T-helper 2 cell treated with Interferon-gamma antibody and Interleukin-4, amounts not matched to agents 5 μg/mL and 100 μg/mL, for 36 hours (primary cell): ENCODE data around the gene BTG4.
A peak's percentile ranks its signal among the peaks of the same experiment; 100 is the strongest.

ENCODE experiments used
- DNase-seq: peaks from one replicate; pipeline ENCODE4 v3.0.0; 2021; ENCODE audit warnings: low spot score
- H3K27ac Mint-ChIP-seq: one replicate; pipeline ENCODE4 v1.8.0; 2021; ENCODE audit warnings: mild to moderate bottlenecking, mixed read lengths
- H3K27me3 Mint-ChIP-seq: one replicate; pipeline ENCODE4 v1.8.0; 2021; ENCODE audit warnings: low read depth, mixed read lengths
- H3K36me3 Mint-ChIP-seq: one replicate; pipeline ENCODE4 v1.8.0; 2021; ENCODE audit warnings: low read depth, mixed read lengths
- H3K4me1 Mint-ChIP-seq: one replicate; pipeline ENCODE4 v1.8.0; 2021; ENCODE audit warnings: low read depth, mixed read lengths
- H3K4me3 Mint-ChIP-seq: one replicate; pipeline ENCODE4 v1.8.0; 2022; ENCODE audit warnings: mild to moderate bottlenecking, moderate library complexity, mixed read lengths
- H3K9me3 Mint-ChIP-seq: one replicate; pipeline ENCODE4 v1.8.0; 2021; ENCODE audit warnings: mixed read lengths

The BTG4 gene

GRCh38 chr11:111541254-111542061 lies 29.3 kb upstream of the BTG4 start:
- Mint-ChIP-seq H3K4me1 (peaks cover 22% of the 10 kb centered on the region), H3K27ac (no peak overlapping the region)
- no peak for DNase-seq

GRCh38 chr11:111540937-111541253 lies 28.7 kb upstream of the BTG4 start:
- no peaks in the 10 kb centered on the region for H3K36me3 Mint-ChIP-seq
- no peak overlapping the region for H3K27ac Mint-ChIP-seq
- H3K27me3 Mint-ChIP-seq = peaks cover 72% of the 10 kb centered on the region
- peaks cover 9% of the 10 kb centered on the region for H3K9me3 Mint-ChIP-seq
- peak overlapping the region; percentile 14 for H3K4me3 Mint-ChIP-seq
- peaks cover 22% of the 10 kb centered on the region for H3K4me1 Mint-ChIP-seq
- no peak for DNase-seq

More at GRCh38 chr11:111541254-111542061, 29.3 kb upstream of the BTG4 start:
- Mint-ChIP-seq H3K9me3 (peaks cover 9% of the 10 kb centered on the region), H3K4me3 (peak overlapping the region; percentile 76), H3K27me3 (peaks cover 68% of the 10 kb centered on the region), H3K36me3 (no peaks in the 10 kb centered on the region)

- peak within 1 kb of the TSS; percentile 76 for H3K4me3 Mint-ChIP-seq
- H3K27me3 Mint-ChIP-seq = peaks cover 76% of the 10 kb centered on the region
- no peaks in the 10 kb centered on the region for H3K36me3 Mint-ChIP-seq
- H3K4me1 Mint-ChIP-seq = peaks cover 22% of the 10 kb centered on the region
- H3K27ac Mint-ChIP-seq = peak within 1 kb of the TSS; percentile 70
- peak; percentile 35 for DNase-seq
- peaks cover 9% of the 10 kb centered on the region for H3K9me3 Mint-ChIP-seq
Measured at GRCh38 chr11:111540114-111540936, 28.1 kb upstream of the BTG4 start, which contains the start of gene LAYN. LAYN (plus strand) TSS chr11:111540720; CDS start chr11:111540844, 124 bp downstream.

- DNase-seq = peak; percentile 23
- peak overlapping the region; percentile 38 for H3K4me3 Mint-ChIP-seq
- peaks cover 9% of the 10 kb centered on the region for H3K9me3 Mint-ChIP-seq
- peaks cover 22% of the 10 kb centered on the region for H3K4me1 Mint-ChIP-seq
- H3K27me3 Mint-ChIP-seq = peaks cover 81% of the 10 kb centered on the region
- H3K36me3 Mint-ChIP-seq = no peaks in the 10 kb centered on the region
- peak overlapping the region; percentile 70 for H3K27ac Mint-ChIP-seq
Measured at GRCh38 chr11:111539426-111540113, 27.4 kb upstream of the BTG4 start.

GRCh38 chr11:111538407-111539114 lies 26.4 kb upstream of the BTG4 start:
- H3K4me1 Mint-ChIP-seq = peaks cover 22% of the 10 kb centered on the region
- H3K27me3 Mint-ChIP-seq = peaks cover 78% of the 10 kb centered on the region
- peak overlapping the region; percentile 23 for H3K4me3 Mint-ChIP-seq
- DNase-seq = no peak
- H3K9me3 Mint-ChIP-seq = peaks cover 9% of the 10 kb centered on the region
- H3K27ac Mint-ChIP-seq = peak overlapping the region; percentile 28
- no peaks in the 10 kb centered on the region for H3K36me3 Mint-ChIP-seq

- no peak for DNase-seq
- Mint-ChIP-seq H3K36me3 (no peaks in the 10 kb centered on the region), H3K9me3 (peaks cover 9% of the 10 kb centered on the region), H3K4me3 (no peak overlapping the region), H3K4me1 (peaks cover 19% of the 10 kb centered on the region), H3K27ac (no peak overlapping the region), H3K27me3 (peaks cover 67% of the 10 kb centered on the region)
Measured at GRCh38 chr11:111537336-111537860, 25.2 kb upstream of the BTG4 start.

- Mint-ChIP-seq H3K9me3 (peaks cover 9% of the 10 kb centered on the region), H3K4me3 (no peak overlapping the region), H3K4me1 (peaks cover 19% of the 10 kb centered on the region), H3K27me3 (peaks cover 54% of the 10 kb centered on the region), H3K27ac (no peak overlapping the region), H3K36me3 (no peaks in the 10 kb centered on the region)
- no peak for DNase-seq
Measured at GRCh38 chr11:111535281-111535680, 23.1 kb upstream of the BTG4 start.

- Mint-ChIP-seq H3K27me3 (peaks cover 27% of the 10 kb centered on the region), H3K27ac (no peak overlapping the region)
Measured at GRCh38 chr11:111532365-111532709, 20.2 kb upstream of the BTG4 start.

GRCh38 chr11:111531687-111532364 lies 19.6 kb upstream of the BTG4 start:
- Mint-ChIP-seq H3K27ac (peak overlapping the region; percentile 75), H3K27me3 (peaks cover 22% of the 10 kb centered on the region), H3K9me3 (no peaks in the 10 kb centered on the region), H3K4me1 (peaks cover 20% of the 10 kb centered on the region), H3K4me3 (no peak overlapping the region), H3K36me3 (no peaks in the 10 kb centered on the region)
- DNase-seq = peak; percentile 77

More at GRCh38 chr11:111532365-111532709, 20.2 kb upstream of the BTG4 start:
- Mint-ChIP-seq H3K9me3 (no peaks in the 10 kb centered on the region), H3K36me3 (no peaks in the 10 kb centered on the region), H3K4me1 (peaks cover 18% of the 10 kb centered on the region), H3K4me3 (no peak overlapping the region)
- no peak for DNase-seq

GRCh38 chr11:111531136-111531535 lies 18.9 kb upstream of the BTG4 start:
- peaks cover 25% of the 10 kb centered on the region for H3K4me1 Mint-ChIP-seq
- H3K27me3 Mint-ChIP-seq = peaks cover 17% of the 10 kb centered on the region
- H3K9me3 Mint-ChIP-seq = no peaks in the 10 kb centered on the region
- no peak for DNase-seq
- no peak overlapping the region for H3K4me3 Mint-ChIP-seq
- no peak overlapping the region for H3K27ac Mint-ChIP-seq
- H3K36me3 Mint-ChIP-seq = no peaks in the 10 kb centered on the region

- DNase-seq = no peak
- H3K4me3 Mint-ChIP-seq = no peak overlapping the region
- no peak overlapping the region for H3K27ac Mint-ChIP-seq
Measured at GRCh38 chr11:111530091-111530490, 17.9 kb upstream of the BTG4 start.

GRCh38 chr11:111528557-111528956 lies 16.4 kb upstream of the BTG4 start:
- DNase-seq = no peak
- peak overlapping the region; percentile 39 for H3K27ac Mint-ChIP-seq
- H3K36me3 Mint-ChIP-seq = no peaks in the 10 kb centered on the region
- peaks cover 27% of the 10 kb centered on the region for H3K4me1 Mint-ChIP-seq
- no peak overlapping the region for H3K4me3 Mint-ChIP-seq
- peaks cover under 1% of the 10 kb centered on the region for H3K27me3 Mint-ChIP-seq
- no peaks in the 10 kb centered on the region for H3K9me3 Mint-ChIP-seq

More at GRCh38 chr11:111530091-111530490, 17.9 kb upstream of the BTG4 start:
- Mint-ChIP-seq H3K36me3 (no peaks in the 10 kb centered on the region), H3K9me3 (no peaks in the 10 kb centered on the region), H3K4me1 (peaks cover 27% of the 10 kb centered on the region), H3K27me3 (peaks cover 10% of the 10 kb centered on the region)

GRCh38 chr11:111527279-111527678 lies 15.1 kb upstream of the BTG4 start:
- peaks cover 26% of the 10 kb centered on the region for H3K4me1 Mint-ChIP-seq
- H3K27ac Mint-ChIP-seq = no peak overlapping the region
- no peak for DNase-seq
- H3K36me3 Mint-ChIP-seq = no peaks in the 10 kb centered on the region
- no peaks in the 10 kb centered on the region for H3K27me3 Mint-ChIP-seq
- H3K9me3 Mint-ChIP-seq = no peaks in the 10 kb centered on the region
- H3K4me3 Mint-ChIP-seq = no peak overlapping the region
